HEK293 (cell line): ENCODE results near the gene RTN4RL2.

ENCODE experiments used
- CTCF ChIA-PET: fragments of 350-600 bp; formaldehyde crosslinking; extraction: SDS; loops from one replicate; lab custom pipeline; 2021; ENCODE audit warnings: antibody characterized with exemption; lab: Yijun Ruan, JAX
- POLR2A ChIA-PET: fragments of 300-600 bp; formaldehyde crosslinking; extraction: SDS; loops from one replicate; lab custom pipeline; 2020; ENCODE audit warnings: antibody characterized with exemption, inconsistent platforms; lab: Yijun Ruan, JAX
- H3K27ac ChIP-seq: fragments of 200-500 bp; sonication (Bioruptor generic); 2 replicates; pipeline ENCODE4 v1.5.1; 2014; ENCODE audit warnings: low read depth, low read length, control low read depth, inconsistent platforms; ENCODE audit errors: extremely low read depth
- H3K36me3 ChIP-seq, 2 experiments: fragments of 200-500 bp in 1 of 2; sonication (Bioruptor generic) in 1 of 2; 1 replicate in 1 of 2; 2 replicates in 1 of 2; pipeline ENCODE4 v1.5.1; 2014 to 2017; ENCODE audit warnings: inconsistent platforms in 2 of 2, low read length in 2 of 2; ENCODE audit not compliant: control insufficient read depth in 2 of 2, insufficient read depth in 1 of 2
- H3K4me1 ChIP-seq: fragments of 200-500 bp; sonication (Bioruptor generic); 2 replicates; pipeline ENCODE4 v1.5.1; 2014; ENCODE audit warnings: mild to moderate bottlenecking, low read length, inconsistent platforms; ENCODE audit not compliant: control insufficient read depth, insufficient read depth
- H3K4me3 ChIP-seq: 2 replicates; pipeline ENCODE4 v1.5.1; 2011; ENCODE audit warnings: low read depth, mild to moderate bottlenecking, control low read depth, low read length, moderate library complexity
- H3K9me3 ChIP-seq: fragments of 200-500 bp; sonication (Bioruptor generic); 2 replicates; pipeline ENCODE4 v1.5.1; 2014; ENCODE audit warnings: low read depth, low read length, inconsistent platforms; ENCODE audit not compliant: control insufficient read depth, insufficient read depth
- GLIS1 ChIP-seq: fragments of 450-650 bp; formaldehyde crosslinking; IDR thresholded peaks from 2 replicates; pipeline ENCODE4 v1.5.1; 2016; ENCODE audit warnings: missing biosample characterization, missing genetic modification characterization
- KLF1 ChIP-seq: fragments of 450-650 bp; formaldehyde crosslinking; IDR thresholded peaks from 2 replicates; pipeline ENCODE4 v1.5.1; 2016; ENCODE audit warnings: missing biosample characterization, missing genetic modification characterization
- KLF9 ChIP-seq: fragments of 450-650 bp; formaldehyde crosslinking; IDR thresholded peaks from 2 replicates; pipeline ENCODE4 v1.5.1; 2016; ENCODE audit warnings: missing biosample characterization, missing genetic modification characterization, low read depth
- MEIS1 ChIP-seq: sonication (generic); formaldehyde crosslinking; IDR thresholded peaks from 2 replicates; pipeline ENCODE4 v1.8.1; 2022; ENCODE audit warnings: missing genetic modification reagents, mild to moderate bottlenecking, borderline replicate concordance
- WT1 ChIP-seq: fragments of 450-650 bp; formaldehyde crosslinking; IDR thresholded peaks from 2 replicates; pipeline ENCODE4 v1.5.1; 2016; ENCODE audit warnings: missing biosample characterization, missing genetic modification characterization
- ZNF10 ChIP-seq: fragments of 450-650 bp; formaldehyde crosslinking; IDR thresholded peaks from 2 replicates; pipeline ENCODE4 v1.5.1; 2017; ENCODE audit warnings: missing biosample characterization, missing genetic modification characterization
- ZNF132 ChIP-seq: fragments of 450-650 bp; formaldehyde crosslinking; IDR thresholded peaks from 2 replicates; pipeline ENCODE4 v1.5.1; 2017; ENCODE audit warnings: missing biosample characterization, missing genetic modification characterization, borderline replicate concordance
- ZNF138 ChIP-seq: fragments of 450-650 bp; formaldehyde crosslinking; IDR thresholded peaks from 2 replicates; pipeline ENCODE4 v1.5.1; 2016; ENCODE audit warnings: missing biosample characterization, missing genetic modification characterization, borderline replicate concordance
- ZNF155 ChIP-seq: fragments of 450-650 bp; formaldehyde crosslinking; IDR thresholded peaks from 2 replicates; pipeline ENCODE4 v1.5.1; 2016; ENCODE audit warnings: missing biosample characterization, missing genetic modification characterization
- ZNF175 ChIP-seq: fragments of 450-650 bp; formaldehyde crosslinking; IDR thresholded peaks from 2 replicates; pipeline ENCODE4 v1.5.1; 2016; ENCODE audit warnings: missing biosample characterization, missing genetic modification characterization
- ZNF184 ChIP-seq: fragments of 450-650 bp; IDR thresholded peaks from 2 replicates; pipeline ENCODE4 v1.5.1; 2018; ENCODE audit warnings: missing biosample characterization, mild to moderate bottlenecking, missing genetic modification characterization
- ZNF221 ChIP-seq: fragments of 450-650 bp; formaldehyde crosslinking; IDR thresholded peaks from 2 replicates; pipeline ENCODE4 v1.5.1; 2017; ENCODE audit warnings: missing biosample characterization, missing genetic modification characterization, borderline replicate concordance
- ZNF223 ChIP-seq: fragments of 450-650 bp; formaldehyde crosslinking; IDR thresholded peaks from 2 replicates; pipeline ENCODE4 v1.5.1; 2016; ENCODE audit warnings: missing biosample characterization, missing genetic modification characterization
- ZNF266 ChIP-seq: fragments of 450-650 bp; formaldehyde crosslinking; IDR thresholded peaks from 2 replicates; pipeline ENCODE4 v1.5.1; 2016; ENCODE audit warnings: missing biosample characterization, missing genetic modification characterization, low read depth
- ZNF394 ChIP-seq: fragments of 450-650 bp; formaldehyde crosslinking; IDR thresholded peaks from 2 replicates; pipeline ENCODE4 v1.5.1; 2016; ENCODE audit warnings: missing biosample characterization, missing genetic modification characterization, mild to moderate bottlenecking, moderate library complexity, borderline replicate concordance
- ZNF426 ChIP-seq: fragments of 450-650 bp; formaldehyde crosslinking; IDR thresholded peaks from 2 replicates; pipeline ENCODE4 v1.5.1; 2017; ENCODE audit warnings: missing biosample characterization, missing genetic modification characterization, mild to moderate bottlenecking, inconsistent platforms, moderate library complexity
- ZNF561 ChIP-seq: fragments of 450-650 bp; IDR thresholded peaks from 2 replicates; pipeline ENCODE4 v1.5.1; 2018; ENCODE audit warnings: missing biosample characterization, missing genetic modification characterization, borderline replicate concordance
- ZNF677 ChIP-seq: fragments of 450-650 bp; IDR thresholded peaks from 2 replicates; pipeline ENCODE4 v1.5.0; 2018; ENCODE audit warnings: missing biosample characterization, mild to moderate bottlenecking, missing genetic modification characterization, moderate library complexity
- ZNF747 ChIP-seq: fragments of 450-650 bp; formaldehyde crosslinking; IDR thresholded peaks from 2 replicates; pipeline ENCODE4 v1.5.1; 2016; ENCODE audit warnings: missing biosample characterization, missing genetic modification characterization
- ZNF768 ChIP-seq: fragments of 450-650 bp; formaldehyde crosslinking; IDR thresholded peaks from 2 replicates; pipeline ENCODE4 v1.5.1; 2018; ENCODE audit warnings: missing biosample characterization, mild to moderate bottlenecking, missing genetic modification characterization
- ZNF776 ChIP-seq: fragments of 450-650 bp; formaldehyde crosslinking; IDR thresholded peaks from 2 replicates; pipeline ENCODE4 v1.5.0; 2017; ENCODE audit warnings: missing biosample characterization, missing genetic modification characterization, borderline replicate concordance
- TF ChIP-seq, protein P1 (sequence below): fragments of 450-650 bp; formaldehyde crosslinking; IDR thresholded peaks from 2 replicates; pipeline ENCODE4 v1.5.1; 2016; ENCODE audit warnings: missing biosample characterization, missing genetic modification characterization
- TF ChIP-seq, protein P2 (sequence below): fragments of 450-650 bp; formaldehyde crosslinking; IDR thresholded peaks from 2 replicates; pipeline ENCODE4 v1.5.1; 2016; ENCODE audit warnings: missing biosample characterization, missing genetic modification characterization
- TF ChIP-seq, protein P3 (sequence below): fragments of 450-650 bp; formaldehyde crosslinking; IDR thresholded peaks from 2 replicates; pipeline ENCODE4 v1.5.1; 2016; ENCODE audit warnings: missing biosample characterization, missing genetic modification characterization
- TF ChIP-seq, protein P4 (sequence below): fragments of 450-650 bp; formaldehyde crosslinking; IDR thresholded peaks from 2 replicates; pipeline ENCODE4 v1.5.1; 2016; ENCODE audit warnings: missing biosample characterization, missing genetic modification characterization
- TF ChIP-seq, protein P5 (sequence below): fragments of 450-650 bp; formaldehyde crosslinking; IDR thresholded peaks from 2 replicates; pipeline ENCODE4 v1.5.1; 2016; ENCODE audit warnings: missing biosample characterization, missing genetic modification characterization, borderline replicate concordance

The RTN4RL2 gene

DNA sequence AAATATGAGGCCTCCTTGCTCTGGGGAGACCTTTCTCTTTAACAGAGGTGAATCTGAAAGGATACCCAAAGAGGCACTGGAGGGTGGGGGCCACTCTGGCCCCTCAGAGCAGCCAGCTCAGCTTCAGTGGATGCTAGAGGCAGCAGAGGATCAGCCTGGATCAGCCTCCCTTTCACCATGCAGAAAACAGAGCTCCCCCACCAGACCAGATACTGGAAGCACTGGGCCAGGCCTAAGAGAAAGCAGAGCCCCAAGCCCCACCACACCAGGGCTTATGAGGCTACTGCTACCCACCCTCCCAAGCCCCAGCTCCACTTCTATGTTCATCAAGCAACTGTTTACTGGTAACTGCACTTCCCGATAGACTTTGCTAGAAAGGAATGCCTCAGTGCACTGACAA lies 29.4 kb upstream of the RTN4RL2 start:
- no peak overlapping the region for H3K27ac ChIP-seq
- ChIA-PET POLR2A (no interaction called here), CTCF (interaction anchor here (1.0 to 1.9 kb wide), 5 partner anchors 26 to 96 kb away, joined by 3 to 9 read pairs (median 3); no protein-coding TSS in a partner anchor)

DNA sequence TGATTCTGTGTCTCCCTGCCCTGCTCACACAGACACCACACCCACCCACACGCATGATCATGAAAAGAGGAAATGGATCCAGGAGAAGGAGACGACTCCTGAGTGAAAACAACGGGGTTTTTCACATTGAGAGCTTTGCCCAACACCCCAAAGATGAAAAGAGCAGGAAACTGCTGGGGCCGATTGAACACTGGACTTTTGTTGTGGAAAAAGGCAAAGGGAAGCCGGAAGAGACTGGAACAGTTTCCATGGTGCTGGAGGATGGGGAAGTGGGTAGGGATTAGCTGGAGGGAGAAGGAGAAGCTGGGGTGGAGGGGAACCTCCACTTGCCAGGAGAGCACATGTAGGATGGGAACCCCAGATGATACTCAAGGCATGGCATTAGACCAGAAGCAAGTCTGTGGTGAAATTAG lies 28.2 kb upstream of the RTN4RL2 start:
- no peaks in the 10 kb centered on the region for H3K9me3 ChIP-seq
- POLR2A ChIA-PET: no interaction called here
- H3K4me1 ChIP-seq: no peaks in the 10 kb centered on the region
- no peak overlapping the region for H3K27ac ChIP-seq
- no peak overlapping the region for H3K4me3 ChIP-seq
- CTCF ChIA-PET: interaction anchor here (0.9 kb wide), 1 partner anchor 83 kb away, joined by 3 read pairs; no protein-coding TSS in a partner anchor
- TF ChIP-seq ZNF394: peak; percentile 42; the same call in 1 of the 2 replicates
- TF ChIP-seq ZNF776 (tag by site-specific recombination): no peak
- no peaks in the 10 kb centered on the region for H3K36me3 ChIP-seq

More for the DNA sequence above, 29.4 kb upstream of the RTN4RL2 start:
- Histone ChIP-seq H3K4me1 (no peaks in the 10 kb centered on the region), H3K4me3 (no peak overlapping the region), H3K9me3 (no peaks in the 10 kb centered on the region), H3K36me3 (no peaks in the 10 kb centered on the region)
- TF ChIP-seq ZNF175 (tag by site-specific recombination): no peak
- TF ChIP-seq, protein P1, sequence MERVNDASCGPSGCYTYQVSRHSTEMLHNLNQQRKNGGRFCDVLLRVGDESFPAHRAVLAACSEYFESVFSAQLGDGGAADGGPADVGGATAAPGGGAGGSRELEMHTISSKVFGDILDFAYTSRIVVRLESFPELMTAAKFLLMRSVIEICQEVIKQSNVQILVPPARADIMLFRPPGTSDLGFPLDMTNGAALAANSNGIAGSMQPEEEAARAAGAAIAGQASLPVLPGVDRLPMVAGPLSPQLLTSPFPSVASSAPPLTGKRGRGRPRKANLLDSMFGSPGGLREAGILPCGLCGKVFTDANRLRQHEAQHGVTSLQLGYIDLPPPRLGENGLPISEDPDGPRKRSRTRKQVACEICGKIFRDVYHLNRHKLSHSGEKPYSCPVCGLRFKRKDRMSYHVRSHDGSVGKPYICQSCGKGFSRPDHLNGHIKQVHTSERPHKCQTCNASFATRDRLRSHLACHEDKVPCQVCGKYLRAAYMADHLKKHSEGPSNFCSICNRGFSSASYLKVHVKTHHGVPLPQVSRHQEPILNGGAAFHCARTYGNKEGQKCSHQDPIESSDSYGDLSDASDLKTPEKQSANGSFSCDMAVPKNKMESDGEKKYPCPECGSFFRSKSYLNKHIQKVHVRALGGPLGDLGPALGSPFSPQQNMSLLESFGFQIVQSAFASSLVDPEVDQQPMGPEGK (tag by site-specific recombination): no peak
- TF ChIP-seq, protein P2, sequence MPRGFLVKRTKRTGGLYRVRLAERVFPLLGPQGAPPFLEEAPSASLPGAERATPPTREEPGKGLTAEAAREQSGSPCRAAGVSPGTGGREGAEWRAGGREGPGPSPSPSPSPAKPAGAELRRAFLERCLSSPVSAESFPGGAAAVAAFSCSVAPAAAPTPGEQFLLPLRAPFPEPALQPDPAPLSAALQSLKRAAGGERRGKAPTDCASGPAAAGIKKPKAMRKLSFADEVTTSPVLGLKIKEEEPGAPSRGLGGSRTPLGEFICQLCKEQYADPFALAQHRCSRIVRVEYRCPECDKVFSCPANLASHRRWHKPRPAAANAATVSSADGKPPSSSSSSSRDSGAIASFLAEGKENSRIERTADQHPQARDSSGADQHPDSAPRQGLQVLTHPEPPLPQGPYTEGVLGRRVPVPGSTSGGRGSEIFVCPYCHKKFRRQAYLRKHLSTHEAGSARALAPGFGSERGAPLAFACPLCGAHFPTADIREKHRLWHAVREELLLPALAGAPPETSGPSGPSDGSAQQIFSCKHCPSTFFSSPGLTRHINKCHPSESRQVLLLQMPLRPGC (tag by site-specific recombination): no peak
- TF ChIP-seq ZNF10 (tag by site-specific recombination): no peak
- TF ChIP-seq ZNF132: no peak
- TF ChIP-seq ZNF747 (tag by site-specific recombination): no peak
- no peak for TF ChIP-seq GLIS1 (tag by site-specific recombination)
- TF ChIP-seq ZNF223: no peak
- TF ChIP-seq ZNF426 (tag by site-specific recombination): no peak
- no peak for TF ChIP-seq WT1 (tag by site-specific recombination)
- TF ChIP-seq ZNF184 (tag by site-specific recombination): no peak
- no peak for TF ChIP-seq MEIS1 (CRISPR knock-in tag)
- TF ChIP-seq ZNF138 (tag by site-specific recombination): no peak
- TF ChIP-seq KLF9 (tag by site-specific recombination): no peak
- no peak for TF ChIP-seq ZNF561
- TF ChIP-seq ZNF266 (tag by site-specific recombination): no peak

DNA sequence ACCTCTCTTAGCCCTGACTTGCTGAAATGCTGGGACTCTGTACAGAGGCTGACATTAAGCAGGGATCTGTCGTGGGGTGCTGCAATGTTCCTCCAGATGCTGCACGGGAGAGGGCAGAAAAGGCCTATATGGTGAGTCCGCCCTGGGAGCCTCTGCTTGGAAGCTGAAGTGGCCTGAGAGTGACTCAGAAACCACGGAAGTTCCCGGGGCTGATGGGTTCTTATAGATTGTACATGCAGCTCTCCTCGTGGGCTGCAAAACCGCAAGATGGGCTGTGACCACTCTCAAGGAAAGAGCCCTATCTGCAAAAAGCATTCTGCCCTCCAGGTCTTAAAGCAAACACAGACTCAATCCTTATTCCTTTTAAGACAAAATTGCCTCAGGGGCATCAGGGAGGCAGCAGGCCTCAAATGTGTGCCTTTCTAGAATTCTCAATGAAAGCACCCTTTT lies 27.6 kb upstream of the RTN4RL2 start:
- TF ChIP-seq ZNF677 (tag by site-specific recombination) (no peak), ZNF155 (no peak), ZNF768 (tag by site-specific recombination) (no peak), ZNF221 (tag by site-specific recombination) (no peak), KLF1 (tag by site-specific recombination) (no peak)
- TF ChIP-seq, protein P3, sequence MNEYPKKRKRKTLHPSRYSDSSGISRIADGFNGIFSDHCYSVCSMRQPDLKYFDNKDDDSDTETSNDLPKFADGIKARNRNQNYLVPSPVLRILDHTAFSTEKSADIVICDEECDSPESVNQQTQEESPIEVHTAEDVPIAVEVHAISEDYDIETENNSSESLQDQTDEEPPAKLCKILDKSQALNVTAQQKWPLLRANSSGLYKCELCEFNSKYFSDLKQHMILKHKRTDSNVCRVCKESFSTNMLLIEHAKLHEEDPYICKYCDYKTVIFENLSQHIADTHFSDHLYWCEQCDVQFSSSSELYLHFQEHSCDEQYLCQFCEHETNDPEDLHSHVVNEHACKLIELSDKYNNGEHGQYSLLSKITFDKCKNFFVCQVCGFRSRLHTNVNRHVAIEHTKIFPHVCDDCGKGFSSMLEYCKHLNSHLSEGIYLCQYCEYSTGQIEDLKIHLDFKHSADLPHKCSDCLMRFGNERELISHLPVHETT: no peak
- TF ChIP-seq, protein P4, sequence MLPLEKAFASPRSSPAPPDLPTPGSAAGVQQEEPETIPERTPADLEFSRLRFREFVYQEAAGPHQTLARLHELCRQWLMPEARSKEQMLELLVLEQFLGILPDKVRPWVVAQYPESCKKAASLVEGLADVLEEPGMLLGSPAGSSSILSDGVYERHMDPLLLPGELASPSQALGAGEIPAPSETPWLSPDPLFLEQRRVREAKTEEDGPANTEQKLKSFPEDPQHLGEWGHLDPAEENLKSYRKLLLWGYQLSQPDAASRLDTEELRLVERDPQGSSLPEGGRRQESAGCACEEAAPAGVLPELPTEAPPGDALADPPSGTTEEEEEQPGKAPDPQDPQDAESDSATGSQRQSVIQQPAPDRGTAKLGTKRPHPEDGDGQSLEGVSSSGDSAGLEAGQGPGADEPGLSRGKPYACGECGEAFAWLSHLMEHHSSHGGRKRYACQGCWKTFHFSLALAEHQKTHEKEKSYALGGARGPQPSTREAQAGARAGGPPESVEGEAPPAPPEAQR (tag by site-specific recombination): no peak
- TF ChIP-seq, protein P5, sequence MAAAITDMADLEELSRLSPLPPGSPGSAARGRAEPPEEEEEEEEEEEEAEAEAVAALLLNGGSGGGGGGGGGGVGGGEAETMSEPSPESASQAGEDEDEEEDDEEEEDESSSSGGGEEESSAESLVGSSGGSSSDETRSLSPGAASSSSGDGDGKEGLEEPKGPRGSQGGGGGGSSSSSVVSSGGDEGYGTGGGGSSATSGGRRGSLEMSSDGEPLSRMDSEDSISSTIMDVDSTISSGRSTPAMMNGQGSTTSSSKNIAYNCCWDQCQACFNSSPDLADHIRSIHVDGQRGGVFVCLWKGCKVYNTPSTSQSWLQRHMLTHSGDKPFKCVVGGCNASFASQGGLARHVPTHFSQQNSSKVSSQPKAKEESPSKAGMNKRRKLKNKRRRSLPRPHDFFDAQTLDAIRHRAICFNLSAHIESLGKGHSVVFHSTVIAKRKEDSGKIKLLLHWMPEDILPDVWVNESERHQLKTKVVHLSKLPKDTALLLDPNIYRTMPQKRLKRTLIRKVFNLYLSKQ (tag by site-specific recombination): no peak
- no peaks in the 10 kb centered on the region for H3K9me3 ChIP-seq
- H3K4me3 ChIP-seq: no peak overlapping the region
- H3K36me3 ChIP-seq: no peaks in the 10 kb centered on the region
- no peak overlapping the region for H3K27ac ChIP-seq
- CTCF ChIA-PET: interaction anchor here (0.9 kb wide), 1 partner anchor 84 kb away, joined by 3 read pairs; no protein-coding TSS in a partner anchor
- no peaks in the 10 kb centered on the region for H3K4me1 ChIP-seq
- POLR2A ChIA-PET: no interaction called here
